ENCODE data around the gene WDR70. TPM values are rescaled to one million over a fixed set of nuclear protein-coding genes. Genes with fewer than 3 reads are reported as not detected.

The WDR70 gene
- total and polyA plus RNA-seq, 4 donors = 4.0 to 17.7 (median 14.5) TPM

GRCh38 chr5:37490931-37491330 is 111.8 kb downstream of the WDR70 start:
- H3K36me3 ChIP-seq (ENCODE audit: control insufficient read depth in 4 of 4, insufficient read depth in 3 of 4, low read depth in 1 of 4, low read length in 3 of 4) = no peaks in the 10 kb centered on the region

More at GRCh38 chr5:37490931-37491330, 111.8 kb downstream of the WDR70 start:
- H3K27me3 ChIP-seq (ENCODE audit: control insufficient read depth in 4 of 4, insufficient read depth in 4 of 4, low read length in 3 of 4) = no peaks in the 10 kb centered on the region
- no peaks in the 10 kb centered on the region for H3K9me3 ChIP-seq (ENCODE audit: control insufficient read depth in 4 of 4, low read length in 3 of 4)
- DNase-seq (ENCODE audit: low spot score) = no peak
- H3K4me3 ChIP-seq (ENCODE audit: low read depth in 1 of 3, low read length in 3 of 3) = no peak overlapping the region
- TF ChIP-seq GABPA (IDR thresholded peaks at IDR 0.05 in 1 of 2, conservative IDR thresholded peaks at IDR 0.05 in 1 of 2) (no peak), FOXA1 (IDR thresholded peaks at IDR 0.05) (no peak), EGR1 (IDR thresholded peaks at IDR 0.05; ENCODE audit: low read depth in 2 of 2) (no peak), NR2F2 (IDR thresholded peaks at IDR 0.05) (no peak), RAD21 (IDR thresholded peaks at IDR 0.05) (no peak), SP1 (IDR thresholded peaks at IDR 0.05) (no peak), FOXA2 (IDR thresholded peaks at IDR 0.05) (no peak), YY1 (IDR thresholded peaks at IDR 0.05) (no peak), JUND (IDR thresholded peaks at IDR 0.05) (no peak), RXRA (IDR thresholded peaks at IDR 0.05) (no peak), TAF1 (conservative IDR thresholded peaks at IDR 0.05) (no peak), ZBTB33 (IDR thresholded peaks at IDR 0.05) (no peak), ATF3 (IDR thresholded peaks at IDR 0.05) (no peak), CTCF (IDR thresholded peaks at IDR 0.05; ENCODE audit: low read depth, low read length, missing input control) (no peak), MAX (IDR thresholded peaks at IDR 0.05) (no peak), REST (IDR thresholded peaks at IDR 0.05) (no peak), HNF4A (conservative IDR thresholded peaks at IDR 0.05) (no peak), HNF4G (IDR thresholded peaks at IDR 0.05) (no peak)
- no peak overlapping the region for H3K27ac ChIP-seq (ENCODE audit: low read depth in 1 of 2, low read length in 2 of 2)
- 97% methylated on average over 2 of the region's 2 CpGs for WGBS
- no peaks in the 10 kb centered on the region for H3K4me1 ChIP-seq (ENCODE audit: control insufficient read depth in 4 of 4, insufficient read depth in 4 of 4, low read length in 3 of 4)
- H3K9ac ChIP-seq (ENCODE audit: low read depth in 1 of 2, low read length in 2 of 2) = no peak overlapping the region

Measured in liver (tissue), 9 donors.